WTC11 (cell line): ENCODE results near the gene TAPT1.

ENCODE experiments used
- CTCF ChIP-seq: fragments of 200-600 bp; IDR thresholded peaks from 2 replicates; pipeline ENCODE4 v1.8.0; 2022; ENCODE audit warnings: antibody characterized with exemption
- NR1H2 ChIP-seq: sonication (generic); formaldehyde crosslinking; IDR thresholded peaks from 2 replicates; pipeline ENCODE4 v1.9.0; 2021; ENCODE audit warnings: mild to moderate bottlenecking, moderate library complexity, missing genetic modification reagents
- SMAD4 ChIP-seq: sonication (generic); formaldehyde crosslinking; IDR thresholded peaks from 2 replicates; pipeline ENCODE4 v1.8.0; 2022; ENCODE audit warnings: mild to moderate bottlenecking, missing genetic modification reagents
- TF ChIP-seq, protein P1 (sequence below): sonication (generic); formaldehyde crosslinking; IDR thresholded peaks from 2 replicates; pipeline ENCODE4 v1.8.0; 2022; ENCODE audit warnings: mild to moderate bottlenecking, missing genetic modification reagents

DNA sequence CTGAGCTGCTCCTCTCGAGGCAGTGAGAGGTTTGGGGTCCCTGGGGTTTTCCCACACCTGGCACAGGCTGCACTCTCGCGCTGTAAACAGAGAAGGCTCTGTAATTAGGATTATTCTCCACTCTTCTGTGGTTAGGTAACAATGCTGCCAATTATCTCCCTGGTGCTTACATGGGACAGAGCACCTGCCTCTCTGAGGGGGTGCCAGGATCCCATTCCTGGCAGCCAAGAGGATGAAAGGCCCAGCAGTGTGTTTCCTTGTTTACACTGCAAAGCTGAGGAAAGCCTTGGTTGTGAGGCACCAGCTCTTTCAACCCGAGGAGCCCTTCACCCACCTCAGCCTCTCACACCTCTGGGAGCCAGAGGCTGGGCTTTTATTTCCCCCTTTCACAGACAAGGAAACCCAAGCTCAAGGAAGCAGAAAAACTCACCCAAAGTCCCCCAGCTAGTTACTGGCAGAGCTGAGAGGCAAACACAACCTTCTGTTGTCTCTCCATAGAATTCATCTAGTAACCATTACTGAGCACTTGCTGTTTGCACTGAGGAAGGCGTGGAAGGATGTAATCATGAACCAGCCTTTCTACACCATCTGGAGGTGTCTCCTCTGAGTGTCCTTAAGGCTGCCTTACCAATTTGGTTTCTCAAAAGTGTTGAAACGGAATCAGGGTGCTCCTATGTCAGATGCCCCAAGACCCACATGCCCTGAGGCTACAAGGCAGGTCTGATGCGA, 102.8 kb downstream of the TAPT1 start:
- TF ChIP-seq CTCF (no peak), SMAD4 (CRISPR knock-in tag) (no peak), NR1H2 (CRISPR knock-in tag) (no peak)
- TF ChIP-seq, protein P1, sequence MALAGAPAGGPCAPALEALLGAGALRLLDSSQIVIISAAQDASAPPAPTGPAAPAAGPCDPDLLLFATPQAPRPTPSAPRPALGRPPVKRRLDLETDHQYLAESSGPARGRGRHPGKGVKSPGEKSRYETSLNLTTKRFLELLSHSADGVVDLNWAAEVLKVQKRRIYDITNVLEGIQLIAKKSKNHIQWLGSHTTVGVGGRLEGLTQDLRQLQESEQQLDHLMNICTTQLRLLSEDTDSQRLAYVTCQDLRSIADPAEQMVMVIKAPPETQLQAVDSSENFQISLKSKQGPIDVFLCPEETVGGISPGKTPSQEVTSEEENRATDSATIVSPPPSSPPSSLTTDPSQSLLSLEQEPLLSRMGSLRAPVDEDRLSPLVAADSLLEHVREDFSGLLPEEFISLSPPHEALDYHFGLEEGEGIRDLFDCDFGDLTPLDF (CRISPR knock-in tag) = no peak
